GM13977 (cell line): Measurements from ENCODE around the gene CSK.

Experiments
- DNase-seq: peaks from one replicate; pipeline ENCODE4 v3.0.0; 2012; ENCODE audit warnings: low spot score
- CTCF ChIP-seq: IDR thresholded peaks from 2 replicates; pipeline ENCODE4 v1.5.1; 2012; ENCODE audit warnings: mild to moderate bottlenecking, control low read depth; ENCODE audit not compliant: insufficient read depth; ENCODE audit errors: extremely low read depth, missing control alignments
- in situ Hi-C: fragments of 300-500 bp; cut with MboI; formaldehyde crosslinking; loops from one replicate; pipeline ENCODE4 v1.12.0; 2022; ENCODE audit warnings: low sequenced_read_pairs, low pct_unique_long_range_greater_than_20kb, mixed read lengths, inconsistent platforms; ENCODE audit not compliant: unreplicated experiment

CSK gene

DNA sequence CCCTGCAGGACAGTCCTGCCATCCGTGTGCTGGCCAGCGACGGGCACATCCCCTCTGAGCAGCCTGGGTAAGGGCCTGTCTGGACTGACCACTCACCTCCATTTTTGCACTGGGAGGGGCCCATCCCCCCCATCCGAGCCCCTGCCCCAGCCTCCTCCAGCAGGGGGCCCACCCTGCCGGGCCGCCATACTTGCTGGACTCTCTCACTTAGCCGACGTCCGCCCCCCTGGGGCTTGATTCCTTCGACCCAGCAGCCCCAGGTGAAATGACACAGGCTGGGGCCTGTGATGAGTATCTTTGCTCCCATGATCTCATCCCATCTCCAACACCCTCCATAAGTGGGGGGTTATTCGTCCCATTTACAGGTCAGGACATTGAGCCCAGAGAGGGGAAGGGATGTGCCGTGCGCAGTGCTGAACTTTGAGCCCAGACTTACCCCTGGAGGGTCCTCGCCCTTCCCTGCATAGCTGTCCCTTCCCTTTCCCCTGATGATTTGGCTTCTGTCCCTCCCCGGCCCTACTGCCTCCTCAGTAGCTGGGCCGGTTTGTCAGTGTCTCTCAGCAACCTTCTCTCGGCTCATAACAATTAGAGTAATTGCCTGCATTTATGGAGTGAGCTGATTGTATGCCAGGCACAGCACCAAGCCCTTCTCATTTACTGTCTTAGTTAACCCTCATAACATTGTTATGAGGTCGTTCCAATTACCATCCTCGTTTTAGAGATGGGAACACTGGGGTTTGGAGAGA lies 34.9 kb downstream of the CSK start:
- no peak for TF ChIP-seq CTCF
- DNase-seq, result no peak
- in situ Hi-C loops, result no loop called here

DNA sequence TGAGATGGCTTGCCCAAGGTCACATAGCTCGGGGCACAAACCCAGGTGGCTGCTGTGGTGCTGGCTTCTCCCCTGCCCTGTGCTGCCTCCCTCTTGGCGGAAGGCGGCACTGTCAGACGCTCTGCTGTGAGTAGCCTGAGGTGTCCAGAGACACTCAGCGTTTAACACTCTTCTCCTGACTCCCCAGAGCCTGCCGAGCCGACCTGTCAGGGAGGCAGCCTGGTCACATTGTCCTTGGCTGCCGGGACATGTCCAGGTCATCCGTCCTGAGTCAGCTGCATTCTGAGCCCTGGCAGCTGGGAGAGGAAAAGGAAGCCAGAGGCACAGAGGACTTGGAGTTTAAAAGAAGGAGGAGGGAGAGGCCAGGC lies 35.5 kb downstream of the CSK start:
- in situ Hi-C loops, result no loop called here
- DNase-seq, result no peak
- no peak for TF ChIP-seq CTCF

DNA sequence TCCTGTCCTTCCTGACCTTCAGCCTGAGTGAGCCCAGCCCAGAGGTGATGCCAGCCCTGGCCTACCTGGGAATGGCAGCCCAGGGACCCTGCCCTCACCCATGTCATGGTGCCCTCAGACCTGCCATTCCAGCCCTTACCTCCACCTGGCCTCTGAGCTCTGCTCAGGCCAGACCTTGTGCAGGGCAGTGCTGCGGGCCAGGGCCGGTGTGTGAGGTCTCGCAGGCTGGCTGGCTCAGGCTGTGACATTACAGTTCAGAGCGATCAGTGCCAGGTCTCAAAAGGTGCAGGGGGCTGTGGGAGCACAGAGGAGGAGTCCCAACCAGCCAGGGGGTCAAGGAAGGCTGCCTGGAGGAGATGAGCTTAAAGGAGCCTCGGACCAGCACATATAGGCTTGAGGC lies 38.2 kb downstream of the CSK start:
- no peak for TF ChIP-seq CTCF
- in situ Hi-C loops, result no loop called here
- no peak for DNase-seq

DNA sequence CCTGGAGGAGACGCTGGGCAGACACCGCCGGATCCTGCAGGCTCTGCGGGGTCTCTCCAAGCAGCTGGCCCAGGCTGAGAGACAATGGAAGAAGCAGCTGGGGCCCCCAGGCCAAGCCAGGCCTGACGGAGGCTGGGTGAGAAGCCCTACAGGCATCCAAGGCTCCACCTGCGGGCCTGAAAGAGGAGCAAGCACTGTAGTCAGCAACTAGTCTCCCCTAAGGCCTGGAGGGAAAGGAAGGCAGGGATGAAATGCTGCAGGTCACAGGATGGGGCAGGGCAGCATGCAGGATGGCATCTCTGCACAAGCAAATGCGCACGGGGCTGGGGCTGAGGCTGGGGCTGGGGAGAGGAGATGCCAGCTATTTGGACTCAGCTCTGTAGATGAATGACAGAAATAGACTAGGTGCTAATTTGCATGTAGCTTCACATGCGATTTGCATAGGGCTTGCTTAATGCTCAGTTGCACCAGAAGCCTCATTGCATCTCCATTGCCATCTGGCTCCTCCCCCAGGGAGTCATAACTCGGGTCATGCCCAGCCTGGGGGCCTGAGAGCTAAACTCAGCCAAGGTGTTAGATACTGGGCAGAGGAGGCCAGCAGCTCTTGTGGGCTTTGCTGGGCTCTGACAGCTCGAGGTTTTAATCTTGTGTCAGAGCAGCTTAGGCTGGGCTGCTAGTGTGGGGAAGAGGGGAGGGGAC lies 39.4 kb downstream of the CSK start:
- peak; percentile 80 for DNase-seq
- in situ Hi-C loops, result no loop called here
- no peak for TF ChIP-seq CTCF

- DNase-seq, result no peak
- in situ Hi-C loops, result no loop called here
- no peak for TF ChIP-seq CTCF
These were observed 39.9 kb downstream of the CSK start for GRCh38 chr15:74821790-74822158.

- in situ Hi-C loops, result no loop called here
- DNase-seq, result no peak
- TF ChIP-seq CTCF, result no peak
These were observed 40.4 kb downstream of the CSK start for GRCh38 chr15:74822233-74822632.
